H1 (cell line): ENCODE measurements around the gene ACTR1A. TPM values are rescaled to one million over a fixed set of nuclear protein-coding genes. Genes with fewer than 3 reads are reported as not detected.

Experiments
- NRF1 ChIP-seq: IDR thresholded peaks from 2 replicates; pipeline ENCODE4 v1.6.1; 2011; ENCODE audit warnings: mild to moderate bottlenecking, low read depth, low read length, improper control_type of control experiment
- polyA plus RNA-seq, 7 experiments: library from polyadenylated mRNA; depleted of rRNA in 3 of 7; stranded (reverse) in 5 of 7; unstranded in 2 of 7; fragments of >200 nt in 5 of 7; fragments of 200-250 nt in 2 of 7; gene quantifications; 1 replicate in 5 of 7; 2 replicates in 1 of 7; 4 replicates in 1 of 7; pipeline versions ENCODE4 v1.2.1 to v1.2.3, GENCODE V29; 2011 to 2013; ENCODE audit warnings: missing spikeins in 2 of 7, mixed read lengths in 2 of 7
- total RNA-seq: library from RNA; stranded (reverse); fragmentation: NEBNext Ultra II Directional; extraction: Animal tissue kit (Norgen Biotek cat#: 25700); gene quantifications from 2 replicates; pipeline ENCODE4 v1.2.1, GENCODE V29; 2021
- TF ChIP-seq, protein P1 (sequence below): IDR thresholded peaks from 2 replicates; pipeline ENCODE4 v1.6.1; 2012; ENCODE audit warnings: low read length, inconsistent platforms

Gene ACTR1A
- total and polyA plus RNA-seq, 2 of the 8 experiments (the other 6 are each of a cell fraction or from before 2014, with no cell fraction given) = 78.6 to 86.3 TPM

DNA sequence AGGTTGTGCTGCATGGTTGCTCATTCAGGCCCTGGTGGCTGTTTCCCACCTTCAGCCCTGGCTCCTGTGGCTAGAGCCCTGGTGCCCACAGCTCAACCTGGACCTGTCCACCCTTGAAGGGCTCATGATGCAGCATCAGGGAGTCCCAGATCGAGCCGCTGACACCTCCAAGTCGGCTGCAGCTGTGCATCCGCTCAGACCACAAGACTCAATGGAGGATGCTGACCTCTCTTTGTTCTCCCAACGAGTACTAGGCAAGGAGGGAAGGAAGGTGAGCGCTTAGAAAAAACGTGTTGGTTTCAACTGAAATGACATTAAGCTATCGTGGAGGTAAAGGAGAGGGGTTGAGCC, 41.7 kb downstream of the ACTR1A start (continued):
- TF ChIP-seq, protein P1, sequence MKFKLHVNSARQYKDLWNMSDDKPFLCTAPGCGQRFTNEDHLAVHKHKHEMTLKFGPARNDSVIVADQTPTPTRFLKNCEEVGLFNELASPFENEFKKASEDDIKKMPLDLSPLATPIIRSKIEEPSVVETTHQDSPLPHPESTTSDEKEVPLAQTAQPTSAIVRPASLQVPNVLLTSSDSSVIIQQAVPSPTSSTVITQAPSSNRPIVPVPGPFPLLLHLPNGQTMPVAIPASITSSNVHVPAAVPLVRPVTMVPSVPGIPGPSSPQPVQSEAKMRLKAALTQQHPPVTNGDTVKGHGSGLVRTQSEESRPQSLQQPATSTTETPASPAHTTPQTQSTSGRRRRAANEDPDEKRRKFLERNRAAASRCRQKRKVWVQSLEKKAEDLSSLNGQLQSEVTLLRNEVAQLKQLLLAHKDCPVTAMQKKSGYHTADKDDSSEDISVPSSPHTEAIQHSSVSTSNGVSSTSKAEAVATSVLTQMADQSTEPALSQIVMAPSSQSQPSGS = no peak
- TF ChIP-seq NRF1 = no peak
